ENCODE measurements around the gene RPSA. TPM values are rescaled to one million over a fixed set of nuclear protein-coding genes. Genes with fewer than 3 reads are reported as not detected.

RPSA gene
- total RNA-seq, 1 donor from 2014 or later = 3,451 TPM

DNA sequence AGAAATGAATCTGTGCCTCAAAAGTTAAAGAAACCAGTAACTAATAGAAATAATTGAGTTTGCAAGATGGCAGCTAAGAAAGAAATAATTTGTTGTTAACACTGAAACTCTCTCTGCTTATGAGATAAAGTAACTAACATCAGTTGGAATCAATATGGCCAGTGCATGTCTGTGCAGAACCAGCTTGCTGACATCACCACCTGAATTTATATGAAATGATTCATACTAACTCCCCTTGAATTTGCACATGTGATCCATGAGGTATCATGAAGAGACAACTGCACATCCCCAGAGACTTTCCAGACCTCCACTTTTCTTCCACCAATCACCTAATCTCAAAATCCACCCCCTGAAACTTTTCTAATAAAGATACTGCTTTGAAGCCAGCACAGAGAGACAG, 33.7 kb upstream of the RPSA start:
- no peak for TF ChIP-seq CTCF (IDR thresholded peaks at IDR 0.05; ENCODE audit: insufficient read depth, low read length, severe bottlenecking)
- DNase-seq (ENCODE audit: low read depth) (peak; percentile 89), FAIRE-seq (no peak)
- Histone ChIP-seq H3K4me3 (ENCODE audit: low read depth, low read length) (no peak overlapping the region), H3K36me3 (ENCODE audit: control insufficient read depth, insufficient read depth, low read length) (no peaks in the 10 kb centered on the region), H3K27me3 (ENCODE audit: control insufficient read depth, insufficient read depth, low read length) (no peaks in the 10 kb centered on the region)

- no peak for FAIRE-seq
Measured at GRCh38 chr3:39376959-39377634, 29.4 kb upstream of the RPSA start.

GRCh38 chr3:39378088-39378487, 28.4 kb upstream of the RPSA start:
- FAIRE-seq (peak; percentile 58), DNase-seq (ENCODE audit: low read depth) (peak; percentile 65)
- H3K27me3 ChIP-seq (ENCODE audit: control insufficient read depth, insufficient read depth, low read length) = no peaks in the 10 kb centered on the region
- H3K36me3 ChIP-seq (ENCODE audit: control insufficient read depth, insufficient read depth, low read length) = no peaks in the 10 kb centered on the region
- H3K4me3 ChIP-seq (ENCODE audit: low read depth, low read length) = no peak overlapping the region
- peak; percentile 89 for TF ChIP-seq CTCF (IDR thresholded peaks at IDR 0.05; ENCODE audit: insufficient read depth, low read length, severe bottlenecking)

More at GRCh38 chr3:39376959-39377634, 29.4 kb upstream of the RPSA start:
- H3K36me3 ChIP-seq (ENCODE audit: control insufficient read depth, insufficient read depth, low read length) = no peaks in the 10 kb centered on the region
- no peak for TF ChIP-seq CTCF (IDR thresholded peaks at IDR 0.05; ENCODE audit: insufficient read depth, low read length, severe bottlenecking)
- H3K4me3 ChIP-seq (ENCODE audit: low read depth, low read length) = no peak overlapping the region
- no peak for DNase-seq (ENCODE audit: low read depth)
- no peaks in the 10 kb centered on the region for H3K27me3 ChIP-seq (ENCODE audit: control insufficient read depth, insufficient read depth, low read length)

DNA sequence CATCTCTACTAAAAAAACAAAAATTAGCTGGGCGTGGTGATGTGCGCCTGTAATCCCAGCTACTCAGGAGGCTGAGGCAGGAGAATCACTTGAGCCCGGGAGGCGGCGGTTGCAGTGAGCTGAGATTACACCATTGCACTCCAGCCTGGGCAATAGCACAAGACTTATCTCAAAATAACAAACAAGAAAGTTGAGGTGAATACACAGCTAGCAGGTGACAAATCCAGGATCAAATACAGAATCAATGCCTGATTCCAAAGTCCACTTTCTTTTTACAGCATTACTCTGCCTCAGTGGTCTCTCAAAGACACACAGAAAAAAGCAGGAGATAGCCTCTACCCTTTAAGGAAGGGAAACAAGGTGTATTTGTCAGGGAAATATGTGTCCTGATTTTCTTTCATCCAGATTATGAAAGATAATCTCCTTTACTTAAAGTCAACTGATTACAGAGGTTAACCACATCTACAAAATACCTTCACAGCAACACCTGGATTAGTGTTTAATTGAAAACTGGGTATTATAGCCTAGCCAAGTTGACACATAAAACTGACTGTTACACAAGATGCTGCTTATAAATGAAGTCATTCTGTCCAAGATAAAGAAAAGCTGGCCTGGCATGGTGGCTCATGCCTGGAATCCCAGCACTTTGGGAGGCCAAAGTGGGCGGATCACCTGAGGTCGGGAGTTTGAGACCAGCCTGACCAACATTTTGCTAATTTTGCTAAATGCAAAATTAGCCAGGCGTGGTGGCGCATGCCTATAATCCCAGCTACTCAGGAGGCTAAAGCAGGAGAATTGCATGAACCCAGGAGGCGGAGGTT, 27.4 kb upstream of the RPSA start:
- no peaks in the 10 kb centered on the region for H3K36me3 ChIP-seq (ENCODE audit: control insufficient read depth, insufficient read depth, low read length)
- TF ChIP-seq CTCF (IDR thresholded peaks at IDR 0.05; ENCODE audit: insufficient read depth, low read length, severe bottlenecking) = no peak
- H3K27me3 ChIP-seq (ENCODE audit: control insufficient read depth, insufficient read depth, low read length) = no peaks in the 10 kb centered on the region
- FAIRE-seq = no peak
- H3K4me3 ChIP-seq (ENCODE audit: low read depth, low read length) = no peak overlapping the region
- no peak for DNase-seq (ENCODE audit: low read depth)

GRCh38 chr3:39379778-39380155, 26.8 kb upstream of the RPSA start:
- H3K27me3 ChIP-seq (ENCODE audit: control insufficient read depth, insufficient read depth, low read length) = no peaks in the 10 kb centered on the region
- no peaks in the 10 kb centered on the region for H3K36me3 ChIP-seq (ENCODE audit: control insufficient read depth, insufficient read depth, low read length)
- no peak overlapping the region for H3K4me3 ChIP-seq (ENCODE audit: low read depth, low read length)
- FAIRE-seq = no peak
- no peak for DNase-seq (ENCODE audit: low read depth)
- TF ChIP-seq CTCF (IDR thresholded peaks at IDR 0.05; ENCODE audit: insufficient read depth, low read length, severe bottlenecking) = no peak
